Adrenal gland (tissue), 12 donors: Measurements from ENCODE around the gene PNLIPRP2. TPM values are rescaled to one million over a fixed set of nuclear protein-coding genes. Genes with fewer than 3 reads are reported as not detected.

ENCODE experiments used
- DNase-seq, 7 donors: peaks; one replicate each; pipeline ENCODE4 v3.0.0-alpha.2; 2019 to 2020
- H3K27ac ChIP-seq, 5 donors: fragments of 200-600 bp; sonication (generic) in 4 of 5; 1 replicate in 3 of 5; 2 replicates in 2 of 5; pipeline versions ENCODE4 v1.5.1 to v1.8.0; 2016 to 2020; ENCODE audit warnings: mild to moderate bottlenecking in 1 of 5
- H3K27me3 ChIP-seq: fragments of 200-600 bp; 2 replicates; pipeline ENCODE4 v1.8.0; 2021
- H3K36me3 ChIP-seq, 2 donors: fragments of 200-600 bp; replicated peaks in 1 of 2; 1 replicate in 1 of 2; 2 replicates in 1 of 2; pipeline versions ENCODE4 v1.5.1 to v1.8.0; 2018 to 2022
- H3K4me1 ChIP-seq, 2 donors: fragments of 200-600 bp; replicated peaks in 1 of 2; 1 replicate in 1 of 2; 2 replicates in 1 of 2; pipeline versions ENCODE4 v1.5.1 to v1.8.0; 2018 to 2021
- H3K4me3 ChIP-seq, 4 donors: fragments of 200-600 bp; sonication (generic) in 3 of 4; one replicate each; pipeline ENCODE4 v1.5.1; 2016 to 2018
- H3K9me3 ChIP-seq, 3 donors: fragments of 200-600 bp; sonication (generic) in 1 of 3; replicated peaks in 1 of 3; 1 replicate in 2 of 3; 2 replicates in 1 of 3; pipeline versions ENCODE4 v1.5.1 to v1.8.0; 2016 to 2021
- CTCF ChIP-seq, 6 experiments: fragments of 450-650 bp in 4 of 6; fragments of 200-600 bp in 2 of 6; sonication (generic) in 1 of 6; IDR thresholded peaks; 1 replicate in 5 of 6; 2 replicates in 1 of 6; pipeline versions ENCODE4 v1.5.1 to v1.8.0; 2016 to 2021; ENCODE audit warnings: antibody characterized with exemption in 6 of 6, mild to moderate bottlenecking in 2 of 6, moderate library complexity in 1 of 6
- POLR2A ChIP-seq, 2 donors: fragments of 450-650 bp; IDR thresholded peaks; one replicate each; pipeline ENCODE4 v1.6.1; 2017; ENCODE audit warnings: antibody characterized with exemption in 2 of 2, mild to moderate bottlenecking in 2 of 2, moderate library complexity in 1 of 2
- WGBS, 4 donors: extraction: QIAGEN DNeasy Blood & Tissue Kit in 2 of 4; methylation state at CpG; one replicate each; pipeline versions ENCODE4 v1.1.5 to v1.1.7; 2013 to 2017; 5-methylcytosine and 5-hydroxymethylcytosine counted together
- intact Hi-C, 2 donors: fragments of 100-400 bp; cut with DNase I; formaldehyde crosslinking; loops; one replicate each; pipeline versions ENCODE4 v1.14.1 to v1.15.0; 2022 to 2023
- polyA plus RNA-seq, 3 donors: library from polyadenylated mRNA; stranded (reverse); fragments of 200-250 nt in 2 of 3; fragments of 350-450 nt in 1 of 3; fragmentation: Illumina TruSeq in 1 of 3; extraction: RNeasy Lipid Tissue Mini Kit (QIAGEN cat#74804) in 1 of 3; gene quantifications; one replicate each; pipeline ENCODE4 v1.2.3, GENCODE V29; 2013 to 2014
- total RNA-seq, 9 donors: library from RNA; depleted of rRNA in 4 of 9; stranded (reverse); fragments of >200 nt in 4 of 9; fragments of 120-200 nt in 1 of 9; fragmentation: NEBNext Ultra II Directional in 1 of 9; extraction: Animal tissue kit (Norgen Biotek cat#: 25700) in 1 of 9; gene quantifications; one replicate each; pipeline versions ENCODE4 v1.1.0 to v1.2.4, GENCODE V29; 2013 to 2023
- donor health status: healthy with polysubstance abuse.
- donor health status: Bipolar disorder and iron deficiency.
- donor health status: DM: yes; HTN: yes; CAD: no.
- donor health status: DM: no; HTN: no; CAD: no.
- donor health status: DM: no; HTN: no; CAD: no.
- donor health status: DM: yes; HTN: yes; CAD: no.

Gene PNLIPRP2
- total and polyA plus RNA-seq, 12 donors, result 0.15 to 1.1 (median 0.89) TPM; not detected in 6

GRCh38 chr10:116594525-116595035 lies 26.2 kb upstream of the PNLIPRP2 start:
- no peaks in the 10 kb centered on the region for H3K4me1 ChIP-seq
- DNase-seq, result no peak
- H3K27ac ChIP-seq, result no peak overlapping the region
- no peak overlapping the region for H3K4me3 ChIP-seq
- 84 to 90% (median 85%) methylated on average over 7 of the region's 7 CpGs for WGBS, 4 donors
- H3K36me3 ChIP-seq, result no peaks in the 10 kb centered on the region
- H3K9me3 ChIP-seq, result no peaks in the 10 kb centered on the region
- no peak for TF ChIP-seq POLR2A (IDR thresholded peaks at IDR 0.05)
- no peak for TF ChIP-seq CTCF (IDR thresholded peaks at IDR 0.05)
- intact Hi-C loops, result no loop called here
- no peaks in the 10 kb centered on the region for H3K27me3 ChIP-seq

GRCh38 chr10:116596062-116596461 lies 24.7 kb upstream of the PNLIPRP2 start:
- no peaks in the 10 kb centered on the region for H3K27me3 ChIP-seq
- no peaks in the 10 kb centered on the region for H3K4me1 ChIP-seq
- intact Hi-C loops, result no loop called here
- 65 to 80% (median 72%) methylated on average over 2 of the region's 2 CpGs for WGBS, 4 donors
- no peaks in the 10 kb centered on the region for H3K36me3 ChIP-seq
- DNase-seq, result no peak
- no peaks in the 10 kb centered on the region for H3K9me3 ChIP-seq
- no peak overlapping the region for H3K27ac ChIP-seq
- H3K4me3 ChIP-seq, result no peak overlapping the region
- TF ChIP-seq POLR2A (IDR thresholded peaks at IDR 0.05) (no peak), CTCF (IDR thresholded peaks at IDR 0.05) (no peak)

- H3K9me3 ChIP-seq, result no peaks in the 10 kb centered on the region
- DNase-seq, result no peak
- no peak for TF ChIP-seq CTCF (IDR thresholded peaks at IDR 0.05)
- no peak for TF ChIP-seq POLR2A (IDR thresholded peaks at IDR 0.05)
- H3K4me3 ChIP-seq, result no peak overlapping the region
- H3K27me3 ChIP-seq, result no peaks in the 10 kb centered on the region
- WGBS, 4 donors, result 79 to 87% (median 82%) methylated on average over 5 of the region's 5 CpGs
- H3K36me3 ChIP-seq, result no peaks in the 10 kb centered on the region
- H3K27ac ChIP-seq, result no peak overlapping the region
- intact Hi-C loops, result no loop called here
- H3K4me1 ChIP-seq, result no peaks in the 10 kb centered on the region
Measured at GRCh38 chr10:116597543-116597942, 23.2 kb upstream of the PNLIPRP2 start.

GRCh38 chr10:116598329-116598728 lies 22.4 kb upstream of the PNLIPRP2 start:
- TF ChIP-seq POLR2A (IDR thresholded peaks at IDR 0.05), result no peak
- TF ChIP-seq CTCF (IDR thresholded peaks at IDR 0.05), result no peak
- H3K4me1 ChIP-seq, result no peaks in the 10 kb centered on the region
- no peaks in the 10 kb centered on the region for H3K36me3 ChIP-seq
- no peaks in the 10 kb centered on the region for H3K27me3 ChIP-seq
- no peaks in the 10 kb centered on the region for H3K9me3 ChIP-seq
- H3K27ac ChIP-seq, result no peak overlapping the region
- intact Hi-C loops, result no loop called here
- no peak for DNase-seq
- H3K4me3 ChIP-seq, result no peak overlapping the region
